Upper lobe of left lung (tissue), 4 donors: ENCODE results near the gene KCNIP4.

ENCODE experiments used
- CTCF ChIP-seq, 6 experiments: fragments of 450-650 bp in 4 of 6; fragments of 200-600 bp in 2 of 6; sonication (generic) in 2 of 6; IDR thresholded peaks; one replicate each; pipeline ENCODE4 v1.5.1; 2016 to 2019; ENCODE audit warnings: antibody characterized with exemption in 6 of 6
- POLR2A ChIP-seq, 4 donors: fragments of 450-650 bp; IDR thresholded peaks; one replicate each; pipeline ENCODE4 v1.5.1; 2016 to 2017; ENCODE audit warnings: antibody characterized with exemption in 4 of 4, mild to moderate bottlenecking in 2 of 4

- TF ChIP-seq CTCF (IDR thresholded peaks at IDR 0.05) = no peak
- TF ChIP-seq POLR2A (IDR thresholded peaks at IDR 0.05) = no peak
Measured at GRCh38 chr4:21384609-21385008, 564.0 kb downstream of the KCNIP4 start.
